Mammary epithelial cell (primary cell): Measurements from ENCODE around the gene PCCA.

ENCODE experiments used
- CTCF ChIP-seq, 2 donors: IDR thresholded peaks in 1 of 2; conservative IDR thresholded peaks in 1 of 2; 2 replicates each; pipeline ENCODE4 v1.5.1; 2011 to 2012; ENCODE audit warnings: inconsistent platforms in 2 of 2, low read length in 2 of 2, mild to moderate bottlenecking in 2 of 2, control low read depth in 1 of 2, low read depth in 1 of 2; ENCODE audit not compliant: insufficient read depth in 1 of 2; ENCODE audit errors: extremely low read depth in 1 of 2
- EZH2 ChIP-seq: IDR thresholded peaks from 2 replicates; pipeline ENCODE4 v1.6.1; 2012; ENCODE audit warnings: low read length, inconsistent platforms, borderline replicate concordance

- TF ChIP-seq CTCF (conservative IDR thresholded peaks at IDR 0.05 in 1 of 2, IDR thresholded peaks at IDR 0.05 in 1 of 2; ENCODE audit: extremely low read depth in 1 of 2, insufficient read depth in 1 of 2, low read depth in 1 of 2, low read length in 2 of 2) = no peak
- TF ChIP-seq EZH2 = no peak
Measured at GRCh38 chr13:100149389-100149788, 60.5 kb downstream of the PCCA start.
